GM18511 (cell line): ENCODE measurements around the gene PRPSAP2.
"Not testable (repeated sequence)": the region's sequence is repeated elsewhere in the genome, so short reads cannot be mapped to it uniquely, and the experiment has no call there.

Experiments used
- ATAC-seq: cut with Tn5 transposase; IDR thresholded peaks from one replicate; pipeline ENCODE4 v1.9.1; 2021; ENCODE audit warnings: mild to moderate bottlenecking, moderate library complexity; ENCODE audit not compliant: unreplicated experiment

Gene PRPSAP2

GRCh38 chr17:18937981-18938691 is 80.2 kb downstream of the PRPSAP2 start:
- no peak for ATAC-seq

- ATAC-seq = no peak
These were observed 80.7 kb downstream of the PRPSAP2 start for GRCh38 chr17:18938692-18939023.

GRCh38 chr17:18944646-18945045 is 86.7 kb downstream of the PRPSAP2 start:
- no peak for ATAC-seq

GRCh38 chr17:18946536-18946935 is 88.6 kb downstream of the PRPSAP2 start:
- ATAC-seq = no peak

GRCh38 chr17:18947866-18948265 is 89.9 kb downstream of the PRPSAP2 start:
- ATAC-seq = no peak

GRCh38 chr17:18948476-18949006 is 90.6 kb downstream of the PRPSAP2 start:
- no peak for ATAC-seq

GRCh38 chr17:18949566-18949965 is 91.6 kb downstream of the PRPSAP2 start:
- ATAC-seq = no peak

- no peak for ATAC-seq
These were observed 92.4 kb downstream of the PRPSAP2 start for GRCh38 chr17:18950346-18950745.

- no peak for ATAC-seq
These were observed 93.3 kb downstream of the PRPSAP2 start for GRCh38 chr17:18950944-18951905.

- ATAC-seq = no peak
These were observed 94.3 kb downstream of the PRPSAP2 start, which contains the start of gene SLC5A10 for GRCh38 chr17:18951941-18952842. Gene SLC5A10 (plus strand): TSS chr17:18952165. CDS start chr17:18952206, 41 bp downstream.

- no peak for ATAC-seq
These were observed 95.3 kb downstream of the PRPSAP2 start for GRCh38 chr17:18953231-18953728.

- no peak for ATAC-seq
These were observed 96.4 kb downstream of the PRPSAP2 start for GRCh38 chr17:18954321-18954720.

- ATAC-seq = no peak
These were observed 97.1 kb downstream of the PRPSAP2 start for GRCh38 chr17:18955009-18955408.

GRCh38 chr17:18956021-18956420 is 98.1 kb downstream of the PRPSAP2 start:
- not testable (repeated sequence) for ATAC-seq

- ATAC-seq = no peak
These were observed 98.7 kb downstream of the PRPSAP2 start for GRCh38 chr17:18956581-18956980.

GRCh38 chr17:18957831-18958230 is 99.9 kb downstream of the PRPSAP2 start:
- no peak for ATAC-seq

- no peak for ATAC-seq
These were observed 100.7 kb downstream of the PRPSAP2 start for GRCh38 chr17:18958611-18959010.

GRCh38 chr17:18959071-18959844 is 101.3 kb downstream of the PRPSAP2 start:
- ATAC-seq = no peak

- ATAC-seq = no peak
These were observed 101.9 kb downstream of the PRPSAP2 start for GRCh38 chr17:18959845-18960240.

- no peak for ATAC-seq
These were observed 102.3 kb downstream of the PRPSAP2 start for GRCh38 chr17:18960241-18960665.
